ENCODE measurements around the gene ORC4.

- TF ChIP-seq EZH2phosphoT487 (IDR thresholded peaks at IDR 0.05; ENCODE audit: insufficient read depth, low read depth) (no peak), EZH2 (IDR thresholded peaks at IDR 0.05; ENCODE audit: insufficient read depth, poor library complexity, severe bottlenecking) (no peak)
Observed at GRCh38 chr2:147945660-147946059, 74.9 kb downstream of the ORC4 start.
